MCF 10A (cell line): ENCODE results near the gene AP2B1. TPM values are rescaled to one million over a fixed set of nuclear protein-coding genes. Genes with fewer than 3 reads are reported as not detected.
"Not testable (repeated sequence)": the region's sequence is repeated elsewhere in the genome, so short reads cannot be mapped to it uniquely, and the experiment has no call there.

Source experiments
- BruUV-seq: library from RNA; stranded (reverse); fragments of 400-500 nt; replicated peaks from 2 replicates; lab custom pipeline; 2021; lab: Mats Ljungman, UMichigan
- CTCF ChIA-PET: fragments of 300-600 bp; sonication (Branson Sonifier 250); formaldehyde crosslinking; extraction: SDS; loops from one replicate; lab custom pipeline; 2021; ENCODE audit warnings: antibody characterized with exemption, inconsistent platforms; lab: Yijun Ruan, JAX
- POLR2A ChIA-PET: fragments of 300-600, 350-650 bp; sonication (Branson Sonifier 250); formaldehyde crosslinking; extraction: SDS; loops from one replicate; lab custom pipeline; 2020; ENCODE audit warnings: antibody characterized with exemption, inconsistent platforms; lab: Yijun Ruan, JAX
- DNase-seq: peaks from one replicate; pipeline ENCODE4 v3.0.0-alpha.2; 2018; ENCODE audit not compliant: unreplicated experiment
- H3K27ac Mint-ChIP-seq: one replicate; pipeline ENCODE4 v1.8.0; 2022; ENCODE audit warnings: mild to moderate bottlenecking, low read depth, mixed read lengths; ENCODE audit not compliant: unreplicated experiment
- H3K27me3 Mint-ChIP-seq: one replicate; pipeline ENCODE4 v1.8.0; 2022; ENCODE audit warnings: mixed read lengths; ENCODE audit not compliant: insufficient read depth, unreplicated experiment
- H3K36me3 Mint-ChIP-seq: one replicate; pipeline ENCODE4 v1.8.0; 2022; ENCODE audit warnings: mild to moderate bottlenecking, moderate library complexity, mixed read lengths; ENCODE audit not compliant: insufficient read depth, unreplicated experiment
- H3K4me1 Mint-ChIP-seq: one replicate; pipeline ENCODE4 v1.8.0; 2022; ENCODE audit warnings: mixed read lengths; ENCODE audit not compliant: insufficient read depth, unreplicated experiment
- H3K4me3 Mint-ChIP-seq: one replicate; pipeline ENCODE4 v1.8.0; 2022; ENCODE audit warnings: mild to moderate bottlenecking, moderate library complexity, mixed read lengths; ENCODE audit not compliant: unreplicated experiment
- H3K9me3 Mint-ChIP-seq: one replicate; pipeline ENCODE4 v1.8.0; 2022; ENCODE audit warnings: mixed read lengths; ENCODE audit not compliant: unreplicated experiment
- intact Hi-C: fragments of 100-400 bp; cut with micrococcal nuclease; formaldehyde crosslinking; loops from 2 replicates; pipeline ENCODE4 v1.14.1; 2022
- total RNA-seq: library from RNA; stranded (reverse); gene quantifications from 2 replicates; pipeline ENCODE4 v1.2.3, GENCODE V29; 2022
- TF ChIP-seq, protein P1 (sequence below): fragments of 200-600 bp; IDR thresholded peaks from one replicate; pipeline ENCODE4 v1.8.0; 2022; ENCODE audit warnings: antibody characterized with exemption, mild to moderate bottlenecking; ENCODE audit not compliant: unreplicated experiment

The AP2B1 gene
- total RNA-seq, 1 experiment from 2014 or later, result 227 TPM

DNA sequence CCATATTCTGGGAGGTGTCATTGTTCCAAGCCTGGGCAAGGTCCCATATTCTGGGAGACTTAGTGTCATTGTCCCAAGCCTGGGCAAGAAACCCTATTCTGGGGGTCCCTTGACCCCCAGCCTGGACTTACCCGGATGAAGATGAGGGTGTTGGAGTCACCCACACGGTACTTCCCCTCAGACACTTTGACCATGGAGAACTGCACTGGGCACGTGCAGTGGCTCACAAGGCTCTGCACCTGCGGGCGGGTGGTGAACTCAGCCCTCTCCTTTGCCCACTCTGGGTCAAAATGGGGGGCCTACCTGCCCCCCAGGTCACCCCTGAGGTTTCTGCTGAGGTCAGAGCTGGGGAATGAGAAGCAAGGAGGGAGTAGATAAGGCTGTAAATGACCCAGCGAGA lies 161.9 kb downstream of the AP2B1 start:
- Mint-ChIP-seq H3K4me1 (peaks cover 10% of the 10 kb centered on the region), H3K4me3 (no peak overlapping the region), H3K27me3 (peaks cover 2% of the 10 kb centered on the region), H3K36me3 (peaks cover 4% of the 10 kb centered on the region), H3K27ac (no peak overlapping the region), H3K9me3 (no peaks in the 10 kb centered on the region)
- ChIA-PET POLR2A (interaction anchor here (0.7 to 2.6 kb wide), 4 partner anchors 61 to 194 kb away, joined by 3 to 16 read pairs (median 5); partner anchors contain the start of gene TAF15), CTCF (interaction anchor here (0.6 to 9.3 kb wide), 21 partner anchors 8 to 1869 kb away, joined by 3 to 150 read pairs (median 15); partner anchors contain the start of genes C17orf50, RASL10B and TAF15)
- no TSS peak for BruUV-seq
- TF ChIP-seq, protein P1, sequence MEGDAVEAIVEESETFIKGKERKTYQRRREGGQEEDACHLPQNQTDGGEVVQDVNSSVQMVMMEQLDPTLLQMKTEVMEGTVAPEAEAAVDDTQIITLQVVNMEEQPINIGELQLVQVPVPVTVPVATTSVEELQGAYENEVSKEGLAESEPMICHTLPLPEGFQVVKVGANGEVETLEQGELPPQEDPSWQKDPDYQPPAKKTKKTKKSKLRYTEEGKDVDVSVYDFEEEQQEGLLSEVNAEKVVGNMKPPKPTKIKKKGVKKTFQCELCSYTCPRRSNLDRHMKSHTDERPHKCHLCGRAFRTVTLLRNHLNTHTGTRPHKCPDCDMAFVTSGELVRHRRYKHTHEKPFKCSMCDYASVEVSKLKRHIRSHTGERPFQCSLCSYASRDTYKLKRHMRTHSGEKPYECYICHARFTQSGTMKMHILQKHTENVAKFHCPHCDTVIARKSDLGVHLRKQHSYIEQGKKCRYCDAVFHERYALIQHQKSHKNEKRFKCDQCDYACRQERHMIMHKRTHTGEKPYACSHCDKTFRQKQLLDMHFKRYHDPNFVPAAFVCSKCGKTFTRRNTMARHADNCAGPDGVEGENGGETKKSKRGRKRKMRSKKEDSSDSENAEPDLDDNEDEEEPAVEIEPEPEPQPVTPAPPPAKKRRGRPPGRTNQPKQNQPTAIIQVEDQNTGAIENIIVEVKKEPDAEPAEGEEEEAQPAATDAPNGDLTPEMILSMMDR, result no peak
- intact Hi-C loops, result loop anchor here (5.0 to 10.0 kb wide), 4 partner anchors 84 to 1327 kb away; partner anchors contain the start of gene SLFN12L
- no peak for DNase-seq

DNA sequence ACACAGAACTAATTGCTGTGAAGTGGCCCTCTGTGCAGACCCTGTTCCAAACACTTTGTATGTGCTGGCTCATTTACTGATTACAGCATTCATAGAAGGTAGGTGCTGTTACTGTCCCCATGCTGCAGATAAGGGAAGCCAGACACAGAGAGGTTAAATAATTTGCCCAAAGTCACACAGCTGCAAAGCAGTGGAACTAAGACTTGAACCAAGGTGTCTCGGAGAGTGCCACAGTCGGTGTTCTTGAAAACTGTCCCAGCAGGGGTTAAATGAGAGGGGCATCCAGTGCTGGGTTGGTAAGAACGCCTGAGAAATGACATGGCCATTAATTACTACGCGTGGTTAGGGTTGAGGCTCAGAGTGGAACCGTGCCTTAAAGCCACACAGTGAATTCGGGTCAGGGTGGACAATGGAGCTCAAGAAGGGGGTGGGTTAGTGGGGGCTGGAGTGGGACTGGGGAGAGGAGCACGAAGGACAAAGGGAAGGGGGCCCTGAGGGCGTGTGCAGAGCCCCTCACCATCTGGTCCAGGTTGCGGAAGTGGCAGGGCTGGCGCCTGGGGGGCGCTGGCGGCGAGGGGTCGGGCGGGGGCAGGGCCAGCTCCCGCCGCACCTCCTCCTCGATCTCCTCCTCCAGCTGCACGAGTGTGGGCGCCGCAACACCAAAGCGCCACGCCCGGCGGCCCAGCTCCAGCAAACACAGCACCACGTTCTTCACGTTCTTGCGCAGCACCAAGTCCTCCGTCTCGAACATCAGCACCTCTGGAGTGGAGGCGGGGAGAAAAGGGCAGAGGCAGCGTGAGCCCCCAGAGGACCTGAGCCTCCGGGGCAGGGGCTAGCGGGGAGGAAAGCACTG lies 162.7 kb downstream of the AP2B1 start:
- no TSS peak for BruUV-seq
- Mint-ChIP-seq H3K9me3 (no peaks in the 10 kb centered on the region), H3K27ac (no peak overlapping the region), H3K36me3 (peaks cover 4% of the 10 kb centered on the region), H3K4me1 (peaks cover 10% of the 10 kb centered on the region), H3K4me3 (no peak overlapping the region), H3K27me3 (no peaks in the 10 kb centered on the region)
- POLR2A ChIA-PET, result interaction anchor here (0.8 to 1.7 kb wide), 2 partner anchors 136 to 161 kb away, joined by 4 to 6 read pairs; no protein-coding TSS in a partner anchor
- CTCF ChIA-PET, result interaction anchor here (0.6 to 9.3 kb wide), 11 partner anchors 11 to 137 kb away, joined by 3 to 150 read pairs (median 26); partner anchors contain the start of genes C17orf50, RASL10B and TAF15
- intact Hi-C loops, result loop anchor here (5.0 to 10.0 kb wide), 4 partner anchors 85 to 1327 kb away; partner anchors contain the start of gene SLFN12L
- TF ChIP-seq, protein P1, result no peak
- DNase-seq, result no peak

DNA sequence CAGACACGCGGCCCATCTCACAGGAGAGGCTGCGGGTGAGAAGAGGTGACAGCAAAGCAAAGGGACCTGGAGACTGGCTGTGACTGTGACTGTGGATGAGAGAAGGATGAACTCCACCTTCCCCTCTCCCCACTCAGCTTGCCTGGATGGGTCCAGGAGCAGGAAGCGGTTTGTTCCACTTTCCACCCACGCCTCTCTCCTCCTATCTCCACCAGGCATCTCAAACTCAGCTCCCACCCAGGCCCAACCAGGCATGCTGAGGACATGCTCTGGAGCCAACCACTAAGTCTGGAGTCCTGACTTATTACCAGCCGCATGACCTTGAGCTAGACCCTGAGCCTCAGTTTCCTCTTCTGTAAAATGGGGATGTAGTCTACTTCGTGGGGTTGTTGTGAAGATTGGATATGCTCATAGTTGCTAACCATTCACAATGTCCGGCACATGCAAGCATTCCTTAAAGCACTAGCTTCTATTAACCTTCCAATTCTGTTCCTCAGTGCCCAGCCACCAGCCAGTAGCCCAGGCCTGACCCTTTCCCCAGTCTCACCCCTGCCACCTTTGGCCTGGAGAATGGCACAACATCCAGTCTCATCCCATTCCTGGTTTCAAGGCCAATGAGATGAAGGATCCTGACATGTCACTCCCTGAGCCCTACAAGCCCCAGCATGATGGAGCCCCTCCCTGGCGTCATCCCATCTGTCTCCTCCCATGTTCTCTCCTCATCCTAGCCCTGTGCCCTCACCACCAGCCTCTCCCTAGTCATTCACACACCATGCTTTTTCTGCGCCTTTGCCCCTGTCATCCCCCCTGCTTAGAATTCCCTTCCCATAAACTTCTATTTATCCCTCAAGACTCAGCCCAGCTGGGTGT lies 163.6 kb downstream of the AP2B1 start:
- Mint-ChIP-seq H3K4me3 (no peak overlapping the region), H3K27me3 (no peaks in the 10 kb centered on the region), H3K9me3 (no peaks in the 10 kb centered on the region), H3K27ac (no peak overlapping the region), H3K4me1 (peaks cover 10% of the 10 kb centered on the region), H3K36me3 (peaks cover 4% of the 10 kb centered on the region)
- TF ChIP-seq, protein P1, result no peak
- peak; percentile 46 for DNase-seq
- BruUV-seq, result no TSS peak
- POLR2A ChIA-PET, result no interaction called here
- CTCF ChIA-PET, result interaction anchor here (0.6 to 9.3 kb wide), 4 partner anchors 14 to 183 kb away, joined by 3 to 150 read pairs (median 30); no protein-coding TSS in a partner anchor
- intact Hi-C loops, result no loop called here

DNA sequence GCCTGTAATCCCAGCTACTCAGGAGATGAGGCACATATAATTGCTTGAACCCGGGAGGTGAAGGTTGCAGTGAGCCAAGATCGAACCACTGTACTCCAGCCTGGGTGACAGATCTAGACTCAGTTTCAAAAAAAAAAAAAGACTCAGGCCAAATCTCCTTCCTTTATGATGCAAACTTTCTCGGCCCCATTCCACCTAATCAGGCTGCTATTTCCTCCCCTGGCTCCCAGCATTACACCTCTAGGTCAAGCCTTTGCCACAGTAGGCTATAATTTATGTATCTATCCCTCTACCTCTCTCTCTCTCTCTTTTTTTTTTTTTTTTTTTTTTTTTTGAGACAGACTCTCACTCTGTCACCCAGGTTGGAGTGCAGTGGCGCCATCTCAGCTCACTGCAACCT lies 164.4 kb downstream of the AP2B1 start:
- H3K9me3 Mint-ChIP-seq, result not testable (repeated sequence)

More for the DNA sequence above, 164.4 kb downstream of the AP2B1 start:
- intact Hi-C loops, H3K4me1 Mint-ChIP-seq, H3K27ac Mint-ChIP-seq, H3K27me3 Mint-ChIP-seq, BruUV-seq, H3K4me3 Mint-ChIP-seq, H3K36me3 Mint-ChIP-seq, DNase-seq: not testable (repeated sequence)
- POLR2A ChIA-PET, result interaction anchor here (1.1 kb wide), 1 partner anchor 10 kb away, joined by 3 read pairs; no protein-coding TSS in a partner anchor
- CTCF ChIA-PET, result interaction anchor here (1.1 to 9.3 kb wide), 2 partner anchors 12 to 139 kb away, joined by 3 to 150 read pairs; no protein-coding TSS in a partner anchor
